Lower leg skin (tissue), 4 donors: ENCODE measurements around the gene CPA1. TPM values are rescaled to one million over a fixed set of nuclear protein-coding genes. Genes with fewer than 3 reads are reported as not detected.

Experiments used
- DNase-seq, 2 donors: peaks; one replicate each; pipeline ENCODE4 v3.0.0-alpha.2; 2019; ENCODE audit warnings: low spot score in 2 of 2
- H3K4me3 ChIP-seq: fragments of 200-600 bp; sonication (generic); 2 replicates; pipeline ENCODE4 v1.5.1; 2017; ENCODE audit warnings: mild to moderate bottlenecking, low read depth; ENCODE audit not compliant: poor library complexity, severe bottlenecking
- POLR2A ChIP-seq, 2 donors: fragments of 450-650 bp; IDR thresholded peaks; one replicate each; pipeline ENCODE4 v1.6.1; 2016 to 2017; ENCODE audit warnings: antibody characterized with exemption in 2 of 2, mild to moderate bottlenecking in 1 of 2, moderate library complexity in 1 of 2
- WGBS, 2 donors: methylation state at CpG; one replicate each; pipeline ENCODE4 v1.1.5; 2018; 5-methylcytosine and 5-hydroxymethylcytosine counted together
- intact Hi-C: fragments of 100-400 bp; cut with DNase I; formaldehyde crosslinking; loops from one replicate; pipeline ENCODE4 v1.15.0; 2023; ENCODE audit warnings: low total_unique reads
- total RNA-seq, 4 donors: library from RNA; depleted of rRNA; stranded (reverse); fragments of >200 nt; gene quantifications; one replicate each; pipeline ENCODE4 v1.1.0, GENCODE V29; 2016
- TF ChIP-seq, protein P1 (sequence below), 3 donors: fragments of 450-650 bp; IDR thresholded peaks; one replicate each; pipeline ENCODE4 v1.5.1; 2016; ENCODE audit warnings: antibody characterized with exemption in 3 of 3, mild to moderate bottlenecking in 3 of 3, moderate library complexity in 2 of 3

The CPA1 gene
- total RNA-seq, 4 donors from 2014 or later, result 1.8 TPM; not detected in 3

DNA sequence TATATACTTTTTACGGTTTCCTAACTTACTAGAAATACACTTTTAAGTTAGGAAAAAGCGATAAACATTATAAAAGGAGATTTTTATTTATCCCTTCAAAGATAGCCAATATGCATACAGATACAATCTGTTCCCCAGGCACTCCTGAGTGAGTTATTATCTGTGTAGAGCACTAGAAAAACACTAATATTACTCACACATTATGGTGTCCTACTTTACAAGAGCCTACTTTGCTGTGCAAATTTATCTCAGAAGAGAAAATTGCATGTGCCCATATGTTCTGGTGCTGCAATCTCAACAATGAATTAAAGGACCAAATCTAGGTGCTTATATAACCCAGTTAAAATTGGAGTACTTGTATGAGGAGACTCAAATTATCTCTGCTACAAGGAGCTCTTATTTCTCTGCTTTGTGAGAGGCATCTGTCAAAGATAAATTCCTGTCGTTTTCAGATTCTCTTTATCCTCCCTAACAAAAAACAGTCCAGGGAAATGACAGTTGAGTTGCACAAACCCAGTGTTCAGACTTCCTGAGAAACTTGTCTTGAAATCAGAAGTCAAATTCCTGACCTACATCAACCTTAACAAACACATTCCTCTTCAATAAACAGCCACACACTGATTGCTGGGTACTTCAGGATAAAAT is 28.9 kb downstream of the CPA1 start:
- DNase-seq, result no peak
- intact Hi-C loops, result no loop called here
- TF ChIP-seq, protein P1, sequence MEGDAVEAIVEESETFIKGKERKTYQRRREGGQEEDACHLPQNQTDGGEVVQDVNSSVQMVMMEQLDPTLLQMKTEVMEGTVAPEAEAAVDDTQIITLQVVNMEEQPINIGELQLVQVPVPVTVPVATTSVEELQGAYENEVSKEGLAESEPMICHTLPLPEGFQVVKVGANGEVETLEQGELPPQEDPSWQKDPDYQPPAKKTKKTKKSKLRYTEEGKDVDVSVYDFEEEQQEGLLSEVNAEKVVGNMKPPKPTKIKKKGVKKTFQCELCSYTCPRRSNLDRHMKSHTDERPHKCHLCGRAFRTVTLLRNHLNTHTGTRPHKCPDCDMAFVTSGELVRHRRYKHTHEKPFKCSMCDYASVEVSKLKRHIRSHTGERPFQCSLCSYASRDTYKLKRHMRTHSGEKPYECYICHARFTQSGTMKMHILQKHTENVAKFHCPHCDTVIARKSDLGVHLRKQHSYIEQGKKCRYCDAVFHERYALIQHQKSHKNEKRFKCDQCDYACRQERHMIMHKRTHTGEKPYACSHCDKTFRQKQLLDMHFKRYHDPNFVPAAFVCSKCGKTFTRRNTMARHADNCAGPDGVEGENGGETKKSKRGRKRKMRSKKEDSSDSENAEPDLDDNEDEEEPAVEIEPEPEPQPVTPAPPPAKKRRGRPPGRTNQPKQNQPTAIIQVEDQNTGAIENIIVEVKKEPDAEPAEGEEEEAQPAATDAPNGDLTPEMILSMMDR (IDR thresholded peaks at IDR 0.05), result no peak
- TF ChIP-seq POLR2A (IDR thresholded peaks at IDR 0.05), result no peak
- no peak overlapping the region for H3K4me3 ChIP-seq
- 62 to 66% methylated on average over 3 of the region's 3 CpGs for WGBS, 2 donors

DNA sequence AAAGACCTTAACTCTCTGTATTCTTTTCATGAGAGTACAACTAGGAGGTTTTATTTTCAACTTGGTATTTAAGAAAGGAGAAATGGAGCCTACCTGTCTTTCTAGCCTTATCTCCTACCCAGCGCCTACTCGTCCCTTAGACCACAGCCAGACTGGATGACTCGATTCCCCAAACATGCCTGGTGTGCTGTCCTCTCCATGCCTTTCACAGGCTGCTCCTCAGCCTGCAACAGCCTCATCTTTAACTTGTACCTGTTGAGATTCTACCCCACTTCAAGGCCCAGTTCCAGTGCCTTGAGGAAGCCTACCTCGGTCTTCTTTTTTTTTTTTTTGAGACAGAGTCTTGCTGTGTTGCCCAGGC is 29.4 kb downstream of the CPA1 start:
- H3K4me3 ChIP-seq, result no peak overlapping the region
- no peak for TF ChIP-seq POLR2A (IDR thresholded peaks at IDR 0.05)
- TF ChIP-seq, protein P1 (IDR thresholded peaks at IDR 0.05), result no peak
- 90 to 94% methylated on average over 4 of the region's 4 CpGs for WGBS, 2 donors
- intact Hi-C loops, result no loop called here
- no peak for DNase-seq

DNA sequence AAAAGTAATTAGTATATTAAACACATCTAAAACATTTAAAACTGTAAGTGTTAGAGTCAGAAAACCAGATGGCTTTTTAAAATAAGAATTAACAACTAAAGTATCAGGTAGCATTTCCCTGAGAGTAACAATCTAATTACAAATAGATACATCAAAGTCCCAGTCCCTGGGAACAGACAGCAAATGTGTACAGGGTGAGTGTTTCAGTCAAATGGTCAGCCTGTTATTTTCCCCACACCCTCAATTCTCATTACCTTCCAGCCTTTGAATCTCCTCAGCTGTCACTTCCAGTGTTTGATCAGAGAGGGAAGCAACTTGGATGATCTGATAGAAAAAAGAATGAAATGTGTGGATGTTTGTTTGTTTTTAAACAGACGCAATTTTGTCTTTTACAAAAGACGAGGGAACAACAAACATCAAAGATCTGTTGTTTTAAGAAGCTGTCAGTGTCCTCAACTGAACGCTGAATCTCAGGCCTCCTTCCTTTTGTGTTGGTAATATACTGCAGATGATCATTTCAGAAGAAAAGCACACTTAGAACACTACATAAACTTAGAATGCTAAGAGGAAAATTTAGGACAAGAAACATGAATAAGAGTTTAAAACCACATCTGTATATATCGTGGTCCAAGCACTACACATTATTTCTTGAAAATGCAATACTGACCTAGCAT is 30.7 kb downstream of the CPA1 start:
- WGBS, 2 donors, result 66 to 71% methylated on average over 4 of the region's 4 CpGs
- DNase-seq, result no peak
- no peak for TF ChIP-seq POLR2A (IDR thresholded peaks at IDR 0.05)
- TF ChIP-seq, protein P1 (IDR thresholded peaks at IDR 0.05), result no peak
- intact Hi-C loops, result no loop called here
- H3K4me3 ChIP-seq, result no peak overlapping the region

DNA sequence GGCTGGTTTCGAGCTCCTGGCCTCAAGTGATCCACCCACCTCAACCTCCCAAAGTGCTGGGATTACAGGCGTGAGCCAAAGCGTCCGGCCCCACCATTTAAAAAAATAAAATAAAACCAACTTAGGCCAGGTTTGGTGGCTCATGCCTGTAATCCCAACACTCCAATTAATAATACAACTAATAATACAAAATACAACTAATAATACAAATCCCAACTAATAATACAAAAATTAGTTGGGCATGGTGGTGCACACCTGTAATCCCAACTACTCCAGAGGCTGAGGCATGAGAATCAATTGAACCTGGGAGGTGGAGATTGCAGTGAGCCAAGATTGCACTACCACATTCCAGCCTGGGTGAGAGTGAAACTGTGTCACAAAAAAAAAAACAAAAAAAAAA is 32.9 kb downstream of the CPA1 start:
- WGBS, 2 donors, result 87 to 96% methylated on average over 4 of the region's 4 CpGs
- no peak for TF ChIP-seq POLR2A (IDR thresholded peaks at IDR 0.05)
- TF ChIP-seq, protein P1 (IDR thresholded peaks at IDR 0.05), result no peak
- DNase-seq, result no peak
- intact Hi-C loops, result no loop called here
- H3K4me3 ChIP-seq, result no peak overlapping the region

DNA sequence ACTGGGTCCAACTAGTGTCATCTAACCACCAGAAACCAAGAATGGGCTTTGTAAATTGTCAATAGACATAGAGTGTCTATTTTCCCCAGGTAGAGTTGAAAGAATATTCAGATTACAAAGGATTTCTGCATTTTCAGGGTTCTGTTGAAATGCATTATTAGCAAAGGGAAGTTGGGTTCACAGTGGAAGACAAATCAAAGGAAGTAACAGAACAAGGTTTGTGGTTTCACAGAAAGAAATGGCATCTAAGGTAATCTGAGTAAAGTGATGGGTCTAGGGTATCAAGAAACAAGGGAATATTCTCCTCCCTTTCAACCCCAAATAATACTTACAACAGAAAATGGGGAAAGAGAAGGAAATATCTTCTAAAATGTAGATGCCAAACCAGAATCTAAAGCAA is 34.7 kb downstream of the CPA1 start:
- TF ChIP-seq, protein P1 (IDR thresholded peaks at IDR 0.05), result no peak
- no peak for TF ChIP-seq POLR2A (IDR thresholded peaks at IDR 0.05)
- no peak overlapping the region for H3K4me3 ChIP-seq
- no peak for DNase-seq
- intact Hi-C loops, result no loop called here

DNA sequence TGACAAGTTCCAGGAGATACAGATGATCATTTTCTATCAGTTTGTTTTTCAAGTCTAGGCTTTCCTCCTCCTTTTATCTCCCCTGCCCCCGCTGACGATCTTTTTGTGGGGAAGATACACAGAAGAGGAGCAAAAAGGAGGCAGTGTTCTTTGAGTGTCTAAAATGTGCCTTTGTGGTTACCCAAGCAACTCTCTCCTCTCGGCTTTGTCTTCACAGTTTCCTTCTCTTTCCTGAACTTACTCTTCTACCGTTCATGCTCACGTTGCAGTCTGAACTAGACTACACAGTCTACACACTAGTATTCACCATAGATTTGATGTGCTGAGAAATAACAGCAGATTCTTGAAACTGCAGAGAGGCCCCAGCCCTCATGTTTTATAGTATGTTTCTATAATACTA is 36.9 kb downstream of the CPA1 start:
- no peak overlapping the region for H3K4me3 ChIP-seq
- no peak for TF ChIP-seq POLR2A (IDR thresholded peaks at IDR 0.05)
- intact Hi-C loops, result no loop called here
- 73 to 75% methylated on average over 5 of the region's 5 CpGs for WGBS, 2 donors
- DNase-seq, result no peak
